ENCODE data around the gene FAM184B.

FAM184B gene

GRCh38 chr4:17701138-17701839 lies 80.1 kb downstream of the FAM184B start:
- ChIA-PET CTCF (no interaction called here), POLR2A (no interaction called here)
- H3K9me3 ChIP-seq (ENCODE audit: control insufficient read depth, insufficient read depth, low read depth, low read length): no peaks in the 10 kb centered on the region
- H3K27ac ChIP-seq (ENCODE audit: extremely low read depth, low read depth, low read length): no peak overlapping the region
- TF ChIP-seq ZBTB8A (tag by site-specific recombination; IDR thresholded peaks at IDR 0.05) (no peak), ZNF155 (tag by site-specific recombination; IDR thresholded peaks at IDR 0.05) (no peak), ELK4 (IDR thresholded peaks at IDR 0.05; ENCODE audit: borderline replicate concordance, low read depth, low read length) (no peak), ZNF624 (tag by site-specific recombination; IDR thresholded peaks at IDR 0.05) (no peak), TSHZ1 (tag by site-specific recombination; IDR thresholded peaks at IDR 0.05; ENCODE audit: borderline replicate concordance) (no peak), ZSCAN5A (tag by site-specific recombination; IDR thresholded peaks at IDR 0.05) (no peak), OVOL3 (tag by site-specific recombination; IDR thresholded peaks at IDR 0.05) (no peak)
- no peaks in the 10 kb centered on the region for H3K36me3 ChIP-seq (ENCODE audit: control insufficient read depth in 2 of 2, insufficient read depth in 1 of 2, low read length in 2 of 2)
- no peak overlapping the region for H3K4me3 ChIP-seq (ENCODE audit: low read depth, low read length)
- no peaks in the 10 kb centered on the region for H3K4me1 ChIP-seq (ENCODE audit: control insufficient read depth, insufficient read depth, low read length)

- Histone ChIP-seq H3K4me3 (ENCODE audit: low read depth, low read length) (no peak overlapping the region), H3K4me1 (ENCODE audit: control insufficient read depth, insufficient read depth, low read length) (no peaks in the 10 kb centered on the region), H3K27ac (ENCODE audit: extremely low read depth, low read depth, low read length) (no peak overlapping the region), H3K9me3 (ENCODE audit: control insufficient read depth, insufficient read depth, low read depth, low read length) (no peaks in the 10 kb centered on the region), H3K36me3 (ENCODE audit: control insufficient read depth in 2 of 2, insufficient read depth in 1 of 2, low read length in 2 of 2) (no peaks in the 10 kb centered on the region)
- ChIA-PET POLR2A (no interaction called here), CTCF (no interaction called here)
- TF ChIP-seq PBX3 (CRISPR knock-in tag; IDR thresholded peaks at IDR 0.05) (no peak), SETDB1 (IDR thresholded peaks at IDR 0.05; ENCODE audit: insufficient read length, low read length) (peak; percentile 95)
Measured at GRCh38 chr4:17699380-17699779, 82.0 kb downstream of the FAM184B start.

GRCh38 chr4:17698116-17698515 lies 83.3 kb downstream of the FAM184B start:
- Histone ChIP-seq H3K9me3 (ENCODE audit: control insufficient read depth, insufficient read depth, low read depth, low read length) (no peaks in the 10 kb centered on the region), H3K36me3 (ENCODE audit: control insufficient read depth in 2 of 2, insufficient read depth in 1 of 2, low read length in 2 of 2) (no peaks in the 10 kb centered on the region), H3K4me1 (ENCODE audit: control insufficient read depth, insufficient read depth, low read length) (no peaks in the 10 kb centered on the region), H3K4me3 (ENCODE audit: low read depth, low read length) (no peak overlapping the region), H3K27ac (ENCODE audit: extremely low read depth, low read depth, low read length) (no peak overlapping the region)
- ChIA-PET POLR2A (no interaction called here), CTCF (interaction anchor here (0.6 kb wide), 1 partner anchor 39 kb away, joined by 4 read pairs; no protein-coding TSS in a partner anchor)
- TF ChIP-seq ZNF639 (tag by site-specific recombination; IDR thresholded peaks at IDR 0.05) (no peak), ZNF558 (tag by site-specific recombination; IDR thresholded peaks at IDR 0.05) (no peak), ZNF112 (tag by site-specific recombination; IDR thresholded peaks at IDR 0.05) (no peak), ZNF157 (tag by site-specific recombination; IDR thresholded peaks at IDR 0.05) (no peak), PATZ1 (tag by site-specific recombination; IDR thresholded peaks at IDR 0.05) (no peak), ZNF239 (tag by site-specific recombination; IDR thresholded peaks at IDR 0.05) (no peak), ZNF785 (tag by site-specific recombination; IDR thresholded peaks at IDR 0.05) (no peak), TCF7L2 (IDR thresholded peaks at IDR 0.05; ENCODE audit: borderline replicate concordance, low read depth, low read length) (no peak), BCL11A (tag by site-specific recombination; IDR thresholded peaks at IDR 0.05; ENCODE audit: low read depth) (no peak), ZNF214 (tag by site-specific recombination; IDR thresholded peaks at IDR 0.05; ENCODE audit: borderline replicate concordance) (no peak), MYNN (tag by site-specific recombination; IDR thresholded peaks at IDR 0.05; ENCODE audit: borderline replicate concordance) (no peak)
